ENCODE data around the gene THUMPD3.

Gene THUMPD3

GRCh38 chr3:9349321-9350117 is 13.3 kb upstream of the THUMPD3 start:
- H3K4me3 ChIP-seq (ENCODE audit: low read depth, low read length): no peak overlapping the region
- no peak for DNase-seq (ENCODE audit: low read depth, low spot score)
- TF ChIP-seq CTCF (IDR thresholded peaks at IDR 0.05; ENCODE audit: insufficient read depth, low read length, missing control alignments): no peak
- ChIA-PET CTCF (interaction anchor here (1.0 to 1.5 kb wide), 8 partner anchors 10 to 378 kb away, joined by 3 to 6 read pairs (median 4); partner anchors contain the start of gene THUMPD3), POLR2A (interaction anchor here (1.2 kb wide), 1 partner anchor 13 kb away, joined by 4 read pairs; the partner anchor contains the start of gene THUMPD3)

GRCh38 chr3:9351709-9352126 is 11.1 kb upstream of the THUMPD3 start:
- POLR2A ChIA-PET: no interaction called here
- CTCF ChIA-PET: interaction anchor here (0.6 to 3.9 kb wide), 13 partner anchors 9 to 383 kb away, joined by 3 to 62 read pairs (median 5); partner anchors contain the start of gene THUMPD3
- DNase-seq (ENCODE audit: low read depth, low spot score): no peak
- no peak for TF ChIP-seq CTCF (IDR thresholded peaks at IDR 0.05; ENCODE audit: insufficient read depth, low read length, missing control alignments)
- H3K4me3 ChIP-seq (ENCODE audit: low read depth, low read length): no peak overlapping the region

GRCh38 chr3:9352917-9353752 is 9.7 kb upstream of the THUMPD3 start:
- ChIA-PET CTCF (interaction anchor here (0.5 to 3.9 kb wide), 52 partner anchors 9 to 401 kb away, joined by 3 to 62 read pairs (median 4); partner anchors contain the start of genes MTMR14 and THUMPD3), POLR2A (interaction anchor here (0.6 to 1.2 kb wide), 2 partner anchors 10 to 44 kb away, joined by 4 to 5 read pairs; partner anchors contain the start of gene THUMPD3)
- H3K4me3 ChIP-seq (ENCODE audit: low read depth, low read length): no peak overlapping the region
- TF ChIP-seq CTCF (IDR thresholded peaks at IDR 0.05; ENCODE audit: insufficient read depth, low read length, missing control alignments): peak; percentile 84
- no peak for DNase-seq (ENCODE audit: low read depth, low spot score)

GRCh38 chr3:9361691-9362388 is 1.0 kb upstream of the THUMPD3 start:
- CTCF ChIA-PET: interaction anchor here (0.8 to 4.7 kb wide), 8 partner anchors 9 to 375 kb away, joined by 3 to 62 read pairs (median 4); no protein-coding TSS in a partner anchor
- TF ChIP-seq CTCF (IDR thresholded peaks at IDR 0.05; ENCODE audit: insufficient read depth, low read length, missing control alignments): no peak
- DNase-seq (ENCODE audit: low read depth, low spot score): no peak
- POLR2A ChIA-PET: interaction anchor here (0.9 to 2.9 kb wide), 3 partner anchors 12 to 38 kb away, joined by 3 to 29 read pairs (median 4); partner anchors contain the start of gene SETD5
- peak overlapping the region; percentile 76; the same call in 1 of the 2 replicates for H3K4me3 ChIP-seq (ENCODE audit: low read depth, low read length)

- no peak for TF ChIP-seq CTCF (IDR thresholded peaks at IDR 0.05; ENCODE audit: insufficient read depth, low read length, missing control alignments)
- POLR2A ChIA-PET: no interaction called here
- CTCF ChIA-PET: no interaction called here
- no peak overlapping the region for H3K4me3 ChIP-seq (ENCODE audit: low read depth, low read length)
- no peak for DNase-seq (ENCODE audit: low read depth, low spot score)
Measured at GRCh38 chr3:9369508-9369907, 6.7 kb downstream of the THUMPD3 start.

All from AG04449 (cell line).